K562 (cell line): Measurements from ENCODE around the gene SOSTDC1. TPM values are rescaled to one million over a fixed set of nuclear protein-coding genes. Genes with fewer than 3 reads are reported as not detected.
A peak's percentile ranks its signal among the peaks of the same experiment; 100 is the strongest.

Experiments
- ATF1 ChIP-seq, 2 experiments: fragments of 450-650 bp in 1 of 2; IDR thresholded peaks; 2 replicates each; pipeline ENCODE4 v1.6.1; 2016; ENCODE audit warnings: missing compliant biosample characterization in 1 of 2, missing genetic modification characterization in 1 of 2
- BDP1 ChIP-seq: IDR thresholded peaks from 3 replicates; pipeline ENCODE4 v1.6.1; 2011; ENCODE audit not compliant: insufficient read length, insufficient read depth
- CAMTA2 ChIP-seq: fragments of 250-450 bp; sonication (Bioruptor Pico); conservative IDR thresholded peaks from 2 replicates; pipeline ENCODE4 v1.5.1; 2022
- ETV6 ChIP-seq, 3 experiments: fragments of 150-350 bp in 1 of 3; sonication (generic) in 1 of 3; formaldehyde crosslinking in 1 of 3; IDR thresholded peaks; 2 replicates each; pipeline versions ENCODE4 v1.6.1 to v1.8.0; 2014 to 2022; ENCODE audit warnings: borderline replicate concordance in 2 of 3, low read depth in 2 of 3, antibody characterized with exemption in 1 of 3, low read length in 1 of 3, mild to moderate bottlenecking in 1 of 3, missing genetic modification reagents in 1 of 3
- HNRNPK ChIP-seq: fragments of 200-400 bp; formaldehyde crosslinking; IDR thresholded peaks from one replicate; pipeline ENCODE4 v1.6.1; 2018; ENCODE audit warnings: mild to moderate bottlenecking, low read depth, low read length; ENCODE audit not compliant: poor library complexity, severe bottlenecking
- KLF16 ChIP-seq: IDR thresholded peaks from 2 replicates; pipeline ENCODE4 v1.6.1; 2016; ENCODE audit warnings: antibody characterized with exemption
- NELFE ChIP-seq: IDR thresholded peaks from 2 replicates; pipeline ENCODE4 v1.6.1; 2011; ENCODE audit warnings: mild to moderate bottlenecking; ENCODE audit not compliant: insufficient read depth, insufficient read length
- POLR2G ChIP-seq: fragments of 200-400 bp; formaldehyde crosslinking; IDR thresholded peaks from 2 replicates; pipeline ENCODE4 v1.6.1; 2017; ENCODE audit warnings: low read depth, mild to moderate bottlenecking, antibody characterized with exemption, low read length, moderate library complexity
- RAD21 ChIP-seq, 2 experiments: fragments of 250-450 bp in 1 of 2; fragments of 450-650 bp in 1 of 2; sonication (Bioruptor Pico) in 1 of 2; formaldehyde crosslinking in 1 of 2; IDR thresholded peaks in 1 of 2; conservative IDR thresholded peaks in 1 of 2; 2 replicates each; pipeline versions ENCODE4 v1.4.0 to v1.8.0; 2020 to 2022; ENCODE audit warnings: mild to moderate bottlenecking in 2 of 2, moderate library complexity in 1 of 2
- SPI1 ChIP-seq: IDR thresholded peaks from 2 replicates; pipeline ENCODE4 v1.6.1; 2011; ENCODE audit warnings: low read depth, low read length, control low read depth, borderline replicate concordance
- ZNF696 ChIP-seq: fragments of 250-450 bp; sonication (Bioruptor Pico); conservative IDR thresholded peaks from 2 replicates; pipeline ENCODE4 v1.4.0; 2020; ENCODE audit warnings: mild to moderate bottlenecking, moderate library complexity
- polyA plus RNA-seq, 8 experiments: library from polyadenylated mRNA; depleted of rRNA in 4 of 8; stranded (reverse) in 5 of 8; unstranded in 3 of 8; fragments of >200 nt; fragmentation: Nextera tagmentation in 2 of 8; fragmentation: Illumina TruSeq in 1 of 8; extraction: Ambion mirVana in 2 of 8; extraction: Trizol in 1 of 8; gene quantifications; 2 replicates each; pipeline versions ENCODE4 v1.2.1 to v1.2.3, GENCODE V29; 2011 to 2014; ENCODE audit warnings: inconsistent platforms in 1 of 8, missing spikeins in 1 of 8
- total RNA-seq, 7 experiments: library from RNA; depleted of rRNA in 6 of 7; stranded (reverse); fragments of >200 nt in 6 of 7; fragmentation: Illumina TruSeq in 2 of 7; extraction: Trizol in 2 of 7; gene quantifications; 2 replicates each; pipeline versions ENCODE4 v1.2.1 to v1.2.3, GENCODE V29; 2011 to 2021; ENCODE audit warnings: low replicate concordance in 1 of 7
- TF ChIP-seq, protein P1 (sequence below): sonication (generic); formaldehyde crosslinking; IDR thresholded peaks from 2 replicates; pipeline ENCODE4 v1.4.0; 2020; ENCODE audit warnings: mild to moderate bottlenecking, missing genetic modification reagents
- TF ChIP-seq, protein P2 (sequence below): fragments of 450-650 bp; IDR thresholded peaks from 2 replicates; pipeline ENCODE4 v1.6.1; 2018; ENCODE audit not compliant: partially characterized antibody
- TF ChIP-seq, protein P3 (sequence below): fragments of 450-650 bp; IDR thresholded peaks from 2 replicates; pipeline ENCODE4 v1.6.1; 2017; ENCODE audit warnings: antibody characterized with exemption, mild to moderate bottlenecking

The SOSTDC1 gene
- total and polyA plus RNA-seq, 9 of the 15 experiments (the other 6 are each of a cell fraction or from before 2014, with no cell fraction given): 8.3 to 48.6 (median 15.9) TPM

DNA sequence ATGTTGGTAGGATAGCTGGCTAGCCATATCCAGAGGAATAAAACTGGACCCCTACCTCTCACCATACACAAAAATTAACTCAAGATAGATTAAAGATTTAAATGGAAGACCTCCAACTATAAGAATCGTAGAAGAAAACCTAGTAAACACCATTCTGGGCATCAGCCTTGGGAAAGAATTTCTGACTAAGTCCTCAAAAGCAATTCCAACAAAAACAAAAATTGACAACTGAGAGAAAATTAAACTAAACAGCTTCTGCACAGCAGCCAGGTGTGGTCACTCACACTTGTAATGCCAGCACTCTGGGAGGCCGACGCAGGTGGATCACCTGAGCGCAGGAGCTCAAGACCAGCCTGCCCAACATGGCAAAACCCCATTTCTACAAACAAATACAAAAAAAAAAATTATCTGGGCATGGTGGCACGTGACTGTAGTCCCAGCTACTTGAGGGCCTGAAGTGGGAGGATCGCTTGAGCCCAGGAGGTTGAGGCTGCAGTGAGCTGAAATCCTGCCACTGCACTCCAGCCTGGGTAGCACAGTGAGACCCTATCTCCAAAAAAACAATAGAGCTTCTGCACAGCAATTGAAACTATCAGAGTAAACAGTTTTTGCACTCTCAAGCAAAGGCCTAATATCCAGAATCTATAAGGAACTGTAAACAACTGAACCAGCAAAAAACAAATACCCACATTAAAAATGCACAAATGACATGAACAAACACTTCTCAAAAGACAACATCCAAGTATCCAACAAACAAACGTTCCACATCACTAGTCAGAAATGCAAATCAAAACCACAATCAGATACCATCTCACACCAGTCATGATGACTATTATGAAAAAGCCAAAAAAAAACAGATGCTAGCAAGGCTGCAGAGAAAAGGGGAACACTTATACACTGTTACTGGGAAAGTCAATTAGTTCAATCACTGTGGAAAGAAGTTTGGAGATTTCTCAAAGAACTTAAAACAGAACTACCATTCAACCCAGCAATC is 49.0 kb downstream of the SOSTDC1 start (continued):
- TF ChIP-seq HNRNPK: no peak
- TF ChIP-seq, protein P1, sequence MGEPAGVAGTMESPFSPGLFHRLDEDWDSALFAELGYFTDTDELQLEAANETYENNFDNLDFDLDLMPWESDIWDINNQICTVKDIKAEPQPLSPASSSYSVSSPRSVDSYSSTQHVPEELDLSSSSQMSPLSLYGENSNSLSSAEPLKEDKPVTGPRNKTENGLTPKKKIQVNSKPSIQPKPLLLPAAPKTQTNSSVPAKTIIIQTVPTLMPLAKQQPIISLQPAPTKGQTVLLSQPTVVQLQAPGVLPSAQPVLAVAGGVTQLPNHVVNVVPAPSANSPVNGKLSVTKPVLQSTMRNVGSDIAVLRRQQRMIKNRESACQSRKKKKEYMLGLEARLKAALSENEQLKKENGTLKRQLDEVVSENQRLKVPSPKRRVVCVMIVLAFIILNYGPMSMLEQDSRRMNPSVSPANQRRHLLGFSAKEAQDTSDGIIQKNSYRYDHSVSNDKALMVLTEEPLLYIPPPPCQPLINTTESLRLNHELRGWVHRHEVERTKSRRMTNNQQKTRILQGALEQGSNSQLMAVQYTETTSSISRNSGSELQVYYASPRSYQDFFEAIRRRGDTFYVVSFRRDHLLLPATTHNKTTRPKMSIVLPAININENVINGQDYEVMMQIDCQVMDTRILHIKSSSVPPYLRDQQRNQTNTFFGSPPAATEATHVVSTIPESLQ: no peak
- TF ChIP-seq, protein P2, sequence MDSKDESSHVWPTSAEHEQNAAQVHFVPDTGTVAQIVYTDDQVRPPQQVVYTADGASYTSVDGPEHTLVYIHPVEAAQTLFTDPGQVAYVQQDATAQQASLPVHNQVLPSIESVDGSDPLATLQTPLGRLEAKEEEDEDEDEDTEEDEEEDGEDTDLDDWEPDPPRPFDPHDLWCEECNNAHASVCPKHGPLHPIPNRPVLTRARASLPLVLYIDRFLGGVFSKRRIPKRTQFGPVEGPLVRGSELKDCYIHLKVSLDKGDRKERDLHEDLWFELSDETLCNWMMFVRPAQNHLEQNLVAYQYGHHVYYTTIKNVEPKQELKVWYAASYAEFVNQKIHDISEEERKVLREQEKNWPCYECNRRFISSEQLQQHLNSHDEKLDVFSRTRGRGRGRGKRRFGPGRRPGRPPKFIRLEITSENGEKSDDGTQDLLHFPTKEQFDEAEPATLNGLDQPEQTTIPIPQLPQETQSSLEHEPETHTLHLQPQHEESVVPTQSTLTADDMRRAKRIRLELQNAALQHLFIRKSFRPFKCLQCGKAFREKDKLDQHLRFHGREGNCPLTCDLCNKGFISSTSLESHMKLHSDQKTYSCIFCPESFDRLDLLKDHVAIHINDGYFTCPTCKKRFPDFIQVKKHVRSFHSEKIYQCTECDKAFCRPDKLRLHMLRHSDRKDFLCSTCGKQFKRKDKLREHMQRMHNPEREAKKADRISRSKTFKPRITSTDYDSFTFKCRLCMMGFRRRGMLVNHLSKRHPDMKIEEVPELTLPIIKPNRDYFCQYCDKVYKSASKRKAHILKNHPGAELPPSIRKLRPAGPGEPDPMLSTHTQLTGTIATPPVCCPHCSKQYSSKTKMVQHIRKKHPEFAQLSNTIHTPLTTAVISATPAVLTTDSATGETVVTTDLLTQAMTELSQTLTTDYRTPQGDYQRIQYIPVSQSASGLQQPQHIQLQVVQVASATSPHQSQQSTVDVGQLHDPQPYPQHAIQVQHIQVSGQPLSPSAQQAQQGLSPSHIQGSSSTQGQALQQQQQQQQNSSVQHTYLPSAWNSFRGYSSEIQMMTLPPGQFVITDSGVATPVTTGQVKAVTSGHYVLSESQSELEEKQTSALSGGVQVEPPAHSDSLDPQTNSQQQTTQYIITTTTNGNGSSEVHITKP: no peak
- TF ChIP-seq, protein P3, sequence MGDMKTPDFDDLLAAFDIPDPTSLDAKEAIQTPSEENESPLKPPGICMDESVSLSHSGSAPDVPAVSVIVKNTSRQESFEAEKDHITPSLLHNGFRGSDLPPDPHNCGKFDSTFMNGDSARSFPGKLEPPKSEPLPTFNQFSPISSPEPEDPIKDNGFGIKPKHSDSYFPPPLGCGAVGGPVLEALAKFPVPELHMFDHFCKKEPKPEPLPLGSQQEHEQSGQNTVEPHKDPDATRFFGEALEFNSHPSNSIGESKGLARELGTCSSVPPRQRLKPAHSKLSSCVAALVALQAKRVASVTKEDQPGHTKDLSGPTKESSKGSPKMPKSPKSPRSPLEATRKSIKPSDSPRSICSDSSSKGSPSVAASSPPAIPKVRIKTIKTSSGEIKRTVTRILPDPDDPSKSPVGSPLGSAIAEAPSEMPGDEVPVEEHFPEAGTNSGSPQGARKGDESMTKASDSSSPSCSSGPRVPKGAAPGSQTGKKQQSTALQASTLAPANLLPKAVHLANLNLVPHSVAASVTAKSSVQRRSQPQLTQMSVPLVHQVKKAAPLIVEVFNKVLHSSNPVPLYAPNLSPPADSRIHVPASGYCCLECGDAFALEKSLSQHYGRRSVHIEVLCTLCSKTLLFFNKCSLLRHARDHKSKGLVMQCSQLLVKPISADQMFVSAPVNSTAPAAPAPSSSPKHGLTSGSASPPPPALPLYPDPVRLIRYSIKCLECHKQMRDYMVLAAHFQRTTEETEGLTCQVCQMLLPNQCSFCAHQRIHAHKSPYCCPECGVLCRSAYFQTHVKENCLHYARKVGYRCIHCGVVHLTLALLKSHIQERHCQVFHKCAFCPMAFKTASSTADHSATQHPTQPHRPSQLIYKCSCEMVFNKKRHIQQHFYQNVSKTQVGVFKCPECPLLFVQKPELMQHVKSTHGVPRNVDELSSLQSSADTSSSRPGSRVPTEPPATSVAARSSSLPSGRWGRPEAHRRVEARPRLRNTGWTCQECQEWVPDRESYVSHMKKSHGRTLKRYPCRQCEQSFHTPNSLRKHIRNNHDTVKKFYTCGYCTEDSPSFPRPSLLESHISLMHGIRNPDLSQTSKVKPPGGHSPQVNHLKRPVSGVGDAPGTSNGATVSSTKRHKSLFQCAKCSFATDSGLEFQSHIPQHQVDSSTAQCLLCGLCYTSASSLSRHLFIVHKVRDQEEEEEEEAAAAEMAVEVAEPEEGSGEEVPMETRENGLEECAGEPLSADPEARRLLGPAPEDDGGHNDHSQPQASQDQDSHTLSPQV: no peak
- no peak for TF ChIP-seq KLF16
- no peak for TF ChIP-seq CAMTA2 (CRISPR knock-in tag)
- TF ChIP-seq RAD21 (CRISPR knock-in tag; conservative IDR thresholded peaks at IDR 0.05 in 1 of 2, IDR thresholded peaks at IDR 0.05 in 1 of 2): no peak
- no peak for TF ChIP-seq NELFE
- TF ChIP-seq ATF1 (CRISPR knock-in tag; IDR thresholded peaks at IDR 0.05): no peak
- TF ChIP-seq ATF1 (tag; IDR thresholded peaks at IDR 0.05): peak; percentile 39
- TF ChIP-seq POLR2G: no peak
- no peak for TF ChIP-seq ZNF696 (CRISPR knock-in tag)
- no peak for TF ChIP-seq BDP1
- TF ChIP-seq ETV6 (IDR thresholded peaks at IDR 0.05; ENCODE audit: borderline replicate concordance in 1 of 2, low read depth in 2 of 2, low read length in 1 of 2): no peak
- TF ChIP-seq ETV6 (CRISPR knock-in tag; IDR thresholded peaks at IDR 0.05; ENCODE audit: borderline replicate concordance): no peak
- TF ChIP-seq SPI1: peak; percentile 60; the same call in 1 of the 2 replicates
